Adipocyte (in vitro differentiated cells): ENCODE data around the gene IL1RAPL2.
"Not testable (repeated sequence)": the region's sequence is repeated elsewhere in the genome, so short reads cannot be mapped to it uniquely, and the experiment has no call there.

ENCODE experiments used
- DNase-seq: peaks from one replicate; pipeline ENCODE4 v3.0.0-alpha.2; 2015; ENCODE audit warnings: low read depth
- H3K27me3 ChIP-seq: replicated peaks from 2 replicates; pipeline ENCODE4 v1.7.0; 2013; ENCODE audit warnings: mild to moderate bottlenecking, low read length, moderate library complexity; ENCODE audit not compliant: control insufficient read depth, insufficient read depth
- H3K36me3 ChIP-seq: 2 replicates; pipeline ENCODE4 v1.7.0; 2013; ENCODE audit warnings: low read length, mild to moderate bottlenecking, moderate library complexity; ENCODE audit not compliant: control insufficient read depth, insufficient read depth, severe bottlenecking
- H3K4me1 ChIP-seq: 2 replicates; pipeline ENCODE4 v1.7.0; 2013; ENCODE audit warnings: mild to moderate bottlenecking, low read length, moderate library complexity; ENCODE audit not compliant: control insufficient read depth, insufficient read depth
- H3K4me3 ChIP-seq: 2 replicates; pipeline ENCODE4 v1.7.0; 2013; ENCODE audit warnings: mild to moderate bottlenecking, low read length, moderate library complexity
- H3K9ac ChIP-seq: 2 replicates; pipeline ENCODE4 v1.7.0; 2013; ENCODE audit warnings: mild to moderate bottlenecking, low read length, moderate library complexity
- H3K9me3 ChIP-seq: 2 replicates; pipeline ENCODE4 v1.7.0; 2013; ENCODE audit warnings: mild to moderate bottlenecking, low read length, moderate library complexity; ENCODE audit not compliant: control insufficient read depth

Gene IL1RAPL2

GRCh38 chrX:104854790-104855340 lies 288.9 kb downstream of the IL1RAPL2 start:
- H3K4me3 ChIP-seq = no peak overlapping the region
- no peaks in the 10 kb centered on the region for H3K9me3 ChIP-seq
- no peaks in the 10 kb centered on the region for H3K36me3 ChIP-seq
- H3K27me3 ChIP-seq = peaks cover 9% of the 10 kb centered on the region
- no peaks in the 10 kb centered on the region for H3K4me1 ChIP-seq
- no peak overlapping the region for H3K9ac ChIP-seq
- no peak for DNase-seq

- Histone ChIP-seq H3K36me3 (no peaks in the 10 kb centered on the region), H3K9ac (no peak overlapping the region), H3K4me3 (no peak overlapping the region), H3K9me3 (peaks cover 4% of the 10 kb centered on the region), H3K4me1 (no peaks in the 10 kb centered on the region), H3K27me3 (peaks cover 16% of the 10 kb centered on the region)
- no peak for DNase-seq
Measured at GRCh38 chrX:104863466-104863865, 297.5 kb downstream of the IL1RAPL2 start.

GRCh38 chrX:104864296-104864695 lies 298.3 kb downstream of the IL1RAPL2 start:
- no peak overlapping the region for H3K9ac ChIP-seq
- H3K27me3 ChIP-seq = peaks cover 15% of the 10 kb centered on the region
- no peaks in the 10 kb centered on the region for H3K36me3 ChIP-seq
- peak; percentile 2 for DNase-seq
- peaks cover 4% of the 10 kb centered on the region for H3K9me3 ChIP-seq
- no peaks in the 10 kb centered on the region for H3K4me1 ChIP-seq
- no peak overlapping the region for H3K4me3 ChIP-seq

GRCh38 chrX:104877504-104877903 lies 311.5 kb downstream of the IL1RAPL2 start:
- DNase-seq = no peak
- no peak overlapping the region for H3K9ac ChIP-seq
- peaks cover 3% of the 10 kb centered on the region for H3K27me3 ChIP-seq
- H3K4me3 ChIP-seq = no peak overlapping the region
- H3K36me3 ChIP-seq = no peaks in the 10 kb centered on the region
- no peaks in the 10 kb centered on the region for H3K4me1 ChIP-seq
- no peaks in the 10 kb centered on the region for H3K9me3 ChIP-seq

- DNase-seq = no peak
- H3K4me3 ChIP-seq = no peak overlapping the region
- H3K27me3 ChIP-seq = peaks cover 3% of the 10 kb centered on the region
Measured at GRCh38 chrX:104902070-104902469, 336.1 kb downstream of the IL1RAPL2 start.

GRCh38 chrX:104909694-104910093 lies 343.7 kb downstream of the IL1RAPL2 start:
- not testable (repeated sequence) for H3K4me1 ChIP-seq, DNase-seq, H3K27me3 ChIP-seq, H3K9me3 ChIP-seq, H3K4me3 ChIP-seq, H3K36me3 ChIP-seq, H3K9ac ChIP-seq

More at GRCh38 chrX:104902070-104902469, 336.1 kb downstream of the IL1RAPL2 start:
- H3K9ac ChIP-seq = no peak overlapping the region
- H3K9me3 ChIP-seq = no peaks in the 10 kb centered on the region
- no peaks in the 10 kb centered on the region for H3K4me1 ChIP-seq
- H3K36me3 ChIP-seq = no peaks in the 10 kb centered on the region

GRCh38 chrX:104913348-104913747 lies 347.3 kb downstream of the IL1RAPL2 start:
- Histone ChIP-seq H3K9ac (no peak overlapping the region), H3K9me3 (no peaks in the 10 kb centered on the region), H3K27me3 (peaks cover 9% of the 10 kb centered on the region), H3K4me1 (no peaks in the 10 kb centered on the region), H3K4me3 (no peak overlapping the region), H3K36me3 (no peaks in the 10 kb centered on the region)
- peak; percentile 65 for DNase-seq

- not testable (repeated sequence) for H3K36me3 ChIP-seq, H3K4me1 ChIP-seq, H3K4me3 ChIP-seq, DNase-seq, H3K9ac ChIP-seq, H3K9me3 ChIP-seq
- peaks cover 13% of the 10 kb centered on the region for H3K27me3 ChIP-seq
Measured at GRCh38 chrX:104914686-104915085, 348.7 kb downstream of the IL1RAPL2 start.

GRCh38 chrX:104918122-104918521 lies 352.1 kb downstream of the IL1RAPL2 start:
- Histone ChIP-seq H3K4me3 (no peak overlapping the region), H3K27me3 (peaks cover 15% of the 10 kb centered on the region), H3K9ac (no peak overlapping the region), H3K9me3 (no peaks in the 10 kb centered on the region), H3K4me1 (no peaks in the 10 kb centered on the region), H3K36me3 (no peaks in the 10 kb centered on the region)
- no peak for DNase-seq

- no peaks in the 10 kb centered on the region for H3K36me3 ChIP-seq
- no peak overlapping the region for H3K9ac ChIP-seq
- H3K27me3 ChIP-seq = peaks cover 21% of the 10 kb centered on the region
- H3K9me3 ChIP-seq = peaks cover 7% of the 10 kb centered on the region
- H3K4me1 ChIP-seq = no peaks in the 10 kb centered on the region
- H3K4me3 ChIP-seq = no peak overlapping the region
- no peak for DNase-seq
Measured at GRCh38 chrX:104921584-104922205, 355.7 kb downstream of the IL1RAPL2 start.

- Histone ChIP-seq H3K36me3 (no peaks in the 10 kb centered on the region), H3K9me3 (peaks cover 7% of the 10 kb centered on the region), H3K4me3 (no peak overlapping the region), H3K4me1 (no peaks in the 10 kb centered on the region), H3K27me3 (peaks cover 26% of the 10 kb centered on the region), H3K9ac (no peak overlapping the region)
- DNase-seq = peak; percentile 47
Measured at GRCh38 chrX:104922206-104922621, 356.2 kb downstream of the IL1RAPL2 start.

- DNase-seq = no peak
- no peak overlapping the region for H3K9ac ChIP-seq
- H3K4me1 ChIP-seq = no peaks in the 10 kb centered on the region
- H3K27me3 ChIP-seq = peaks cover 45% of the 10 kb centered on the region
- no peaks in the 10 kb centered on the region for H3K9me3 ChIP-seq
- H3K36me3 ChIP-seq = no peaks in the 10 kb centered on the region
- no peak overlapping the region for H3K4me3 ChIP-seq
Measured at GRCh38 chrX:104929324-104929723, 363.3 kb downstream of the IL1RAPL2 start.
